ENCODE measurements around the gene KCNC1.

Gene KCNC1

DNA sequence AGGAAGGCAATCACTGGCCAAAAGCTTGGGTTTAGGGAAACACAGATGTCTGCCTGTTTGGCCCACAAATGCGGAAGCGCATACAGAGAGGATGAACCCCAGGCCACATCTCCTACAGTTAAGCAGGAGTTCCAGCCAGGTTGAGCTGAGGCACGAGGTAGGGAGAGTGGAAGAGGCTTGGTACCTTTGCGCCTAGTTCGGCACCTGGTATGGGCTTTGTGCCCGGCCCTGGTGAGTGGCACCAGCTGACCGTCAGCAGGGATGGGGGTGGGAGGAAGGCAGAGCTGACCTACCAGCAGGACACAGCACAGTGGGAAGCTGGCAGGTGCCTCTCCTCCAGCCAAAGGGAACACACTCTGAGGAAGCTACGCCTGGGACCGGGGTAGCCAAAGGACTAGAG lies 57.6 kb downstream of the KCNC1 start:
- DNase-seq (ENCODE audit: low read depth) = no peak

DNA sequence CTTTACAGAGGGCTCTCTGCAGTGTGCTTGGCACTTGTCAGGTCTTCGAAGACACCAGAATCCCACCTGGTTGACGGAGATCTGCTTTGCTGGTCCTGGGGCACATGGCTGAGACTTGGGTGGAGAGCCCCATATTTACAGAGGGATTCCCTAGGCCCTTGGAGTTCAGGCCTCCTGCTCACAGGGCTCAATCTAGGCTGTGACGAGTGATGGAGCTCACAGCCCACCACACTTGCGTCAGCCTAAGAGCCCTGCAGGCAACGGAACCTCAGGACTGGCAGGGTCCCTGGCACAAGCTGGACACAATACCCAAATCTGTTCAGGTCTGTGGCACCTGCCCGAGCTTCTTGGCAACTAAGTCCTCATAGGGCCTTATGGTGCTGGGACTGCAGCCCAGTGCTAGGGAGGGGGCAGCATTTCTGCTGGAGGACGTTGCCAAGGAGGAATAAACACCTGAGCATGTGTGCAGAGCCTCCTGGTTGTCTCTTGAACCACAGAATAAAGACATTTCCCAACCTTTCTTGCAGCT lies 59.1 kb downstream of the KCNC1 start:
- no peak for DNase-seq (ENCODE audit: low read depth)

DNA sequence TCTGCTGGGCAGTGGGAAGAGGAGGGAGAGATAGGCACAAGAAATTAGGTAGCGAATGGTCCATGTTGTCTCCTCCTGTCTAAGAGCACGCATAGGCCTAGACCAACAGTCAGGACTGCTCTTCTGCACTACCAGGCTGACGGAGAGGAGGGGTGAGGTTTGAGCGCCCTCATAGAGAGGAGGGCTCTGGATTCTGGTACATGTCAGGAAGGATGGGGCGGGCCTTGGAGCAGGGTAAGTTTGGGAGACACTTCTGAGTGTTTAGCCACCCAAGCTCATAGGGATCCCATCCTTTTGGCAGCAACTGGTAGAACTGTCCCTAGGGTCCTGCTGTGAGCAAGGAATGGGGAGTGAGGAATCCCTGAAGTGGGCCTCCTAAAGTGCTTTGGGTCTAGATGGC lies 60.4 kb downstream of the KCNC1 start:
- DNase-seq (ENCODE audit: low read depth) = no peak

GRCh38 chr11:17796154-17796553 lies 61.6 kb downstream of the KCNC1 start:
- DNase-seq (ENCODE audit: low read depth) = no peak

GRCh38 chr11:17798253-17798652 lies 63.7 kb downstream of the KCNC1 start:
- no peak for DNase-seq (ENCODE audit: low read depth)

DNA sequence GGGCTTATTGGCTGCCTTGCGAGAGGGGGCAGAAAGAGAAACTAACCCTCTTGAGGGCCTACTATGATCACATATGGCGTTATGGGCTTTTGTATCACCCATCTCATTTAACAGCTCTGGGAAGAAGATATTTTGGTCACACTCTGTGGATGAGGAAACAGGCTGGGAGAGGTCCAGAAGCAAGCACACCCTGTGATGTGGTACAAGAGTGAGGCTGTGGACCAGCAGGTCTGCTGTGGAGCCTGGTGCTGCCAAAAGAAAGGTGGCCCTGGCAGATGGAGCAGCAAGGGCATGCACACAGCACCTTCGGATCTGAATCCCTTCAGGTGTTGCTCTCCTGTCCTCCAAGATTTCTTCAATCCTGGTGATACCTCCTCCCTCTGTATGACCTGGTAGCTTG lies 64.1 kb downstream of the KCNC1 start:
- DNase-seq (ENCODE audit: low read depth) = no peak

GRCh38 chr11:17799147-17799546 lies 64.6 kb downstream of the KCNC1 start:
- no peak for DNase-seq (ENCODE audit: low read depth)

DNA sequence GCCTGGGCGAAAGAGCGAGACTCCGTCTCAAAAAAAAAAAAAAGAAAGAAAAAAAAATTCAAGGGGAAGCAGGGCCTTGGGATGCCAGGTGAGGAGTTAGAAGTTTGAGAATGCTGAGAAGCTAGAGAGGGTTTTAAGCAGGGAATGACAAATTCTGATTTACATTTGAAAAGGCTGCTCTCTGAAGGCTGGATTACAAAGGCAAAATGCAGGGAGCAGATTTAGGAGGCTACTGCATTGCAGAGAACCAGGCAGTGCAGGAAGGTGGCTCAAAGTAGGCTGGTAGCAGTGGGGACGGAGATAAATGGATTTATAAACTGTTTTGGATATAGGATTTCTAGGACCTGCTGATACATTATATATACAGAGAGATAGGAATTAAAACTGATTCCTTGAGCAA lies 66.6 kb downstream of the KCNC1 start:
- no peak for DNase-seq (ENCODE audit: low read depth)

- no peak for DNase-seq (ENCODE audit: low read depth)
These were observed 67.9 kb downstream of the KCNC1 start for GRCh38 chr11:17802491-17802890.

GRCh38 chr11:17803754-17804334 lies 69.3 kb downstream of the KCNC1 start:
- no peak for DNase-seq (ENCODE audit: low read depth)

DNA sequence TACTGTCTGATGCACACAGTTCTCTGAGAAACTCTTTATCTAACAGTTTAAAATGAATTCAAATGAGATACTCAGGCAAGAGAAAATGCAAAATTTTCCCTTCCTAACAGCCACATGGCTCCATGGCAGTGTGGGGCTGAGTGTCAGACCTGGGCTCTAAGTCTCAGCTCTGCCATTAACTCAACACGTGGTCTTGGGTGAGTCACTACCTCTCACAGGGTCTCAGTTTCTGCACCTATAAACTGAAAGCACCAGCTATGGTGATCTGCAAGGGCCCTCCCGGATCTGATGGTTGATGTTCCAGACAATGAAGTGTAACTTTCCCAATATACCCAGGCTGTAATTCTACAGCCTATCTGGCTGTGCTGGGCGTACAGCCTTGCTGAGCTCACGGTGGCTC lies 70.5 kb downstream of the KCNC1 start:
- DNase-seq (ENCODE audit: low read depth) = no peak

DNA sequence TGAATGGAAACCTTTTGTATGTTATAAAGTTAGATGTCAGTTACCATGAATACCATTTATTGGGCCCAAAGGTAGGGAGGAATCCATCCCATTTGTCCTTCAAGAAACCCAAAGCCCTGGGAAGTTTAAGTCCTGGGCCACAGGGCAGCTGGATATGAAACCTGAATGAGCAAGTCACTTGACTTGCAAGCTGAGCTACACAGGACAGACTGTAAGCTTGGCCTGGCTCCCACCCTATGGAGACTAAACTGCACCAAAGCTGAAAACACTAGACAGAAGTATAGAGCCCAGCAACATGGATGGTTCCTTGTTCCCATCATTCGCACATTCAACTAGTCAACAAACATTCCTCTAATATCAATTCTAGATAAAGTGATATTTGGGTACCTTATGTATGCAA lies 71.3 kb downstream of the KCNC1 start:
- no peak for DNase-seq (ENCODE audit: low read depth)

DNA sequence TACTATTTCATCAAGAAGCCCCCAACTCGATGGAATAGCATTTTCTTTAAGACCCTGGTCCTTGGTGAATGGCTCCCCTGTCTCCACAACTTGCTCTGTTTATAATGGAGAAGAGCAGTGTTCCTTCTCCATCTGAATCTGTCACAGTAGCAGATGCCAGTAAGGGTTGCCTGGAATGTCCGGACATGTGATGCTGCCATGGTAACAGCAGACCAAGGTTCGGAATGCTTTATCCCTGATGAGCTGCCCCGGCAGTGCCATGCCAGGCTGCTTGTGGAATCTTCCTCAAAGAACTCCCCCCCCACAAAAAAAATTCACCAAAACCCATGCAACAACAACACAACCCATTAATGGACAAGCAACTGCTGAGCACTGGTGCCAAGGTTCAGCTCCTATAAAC lies 72.5 kb downstream of the KCNC1 start:
- no peak for DNase-seq (ENCODE audit: low read depth)

DNA sequence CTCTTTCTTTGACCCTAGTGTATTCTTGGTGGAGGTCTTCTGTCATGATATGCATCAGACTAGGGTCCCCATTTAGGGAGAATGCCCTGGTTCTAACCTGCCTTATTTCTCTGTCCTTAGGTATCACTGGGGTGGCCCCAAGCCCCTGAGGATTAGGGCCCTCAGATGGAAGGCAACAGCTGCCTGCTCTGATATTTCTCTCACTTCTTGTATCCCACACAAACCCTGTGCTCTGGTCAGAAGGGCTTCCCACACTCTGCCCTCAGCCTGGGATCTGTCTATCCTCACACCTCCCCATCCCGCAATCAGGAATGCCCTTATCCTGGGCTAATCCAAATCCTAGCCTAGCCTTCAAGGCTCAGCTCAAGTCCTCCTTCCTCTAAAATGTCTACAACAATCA lies 75.5 kb downstream of the KCNC1 start:
- no peak for DNase-seq (ENCODE audit: low read depth)

DNA sequence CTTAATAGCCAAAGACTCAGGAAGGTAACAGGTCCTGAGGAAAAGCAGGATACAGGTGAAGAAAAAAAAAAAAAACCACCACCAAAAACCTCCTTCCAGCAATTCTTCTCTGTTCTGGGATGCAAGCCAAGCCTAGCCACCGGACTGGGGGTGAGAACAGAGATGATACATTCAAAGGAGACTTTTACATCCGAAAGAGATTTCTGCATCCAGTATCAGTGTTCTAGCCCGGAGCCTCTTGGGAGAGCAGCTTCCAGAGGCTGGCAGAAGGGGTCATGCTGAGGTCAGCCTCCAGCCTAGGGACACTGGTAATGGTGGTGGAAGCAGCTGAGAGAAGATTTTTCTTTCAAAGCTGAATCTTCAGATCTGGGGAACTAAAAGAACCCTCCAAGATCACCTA lies 76.2 kb downstream of the KCNC1 start:
- no peak for DNase-seq (ENCODE audit: low read depth)

DNA sequence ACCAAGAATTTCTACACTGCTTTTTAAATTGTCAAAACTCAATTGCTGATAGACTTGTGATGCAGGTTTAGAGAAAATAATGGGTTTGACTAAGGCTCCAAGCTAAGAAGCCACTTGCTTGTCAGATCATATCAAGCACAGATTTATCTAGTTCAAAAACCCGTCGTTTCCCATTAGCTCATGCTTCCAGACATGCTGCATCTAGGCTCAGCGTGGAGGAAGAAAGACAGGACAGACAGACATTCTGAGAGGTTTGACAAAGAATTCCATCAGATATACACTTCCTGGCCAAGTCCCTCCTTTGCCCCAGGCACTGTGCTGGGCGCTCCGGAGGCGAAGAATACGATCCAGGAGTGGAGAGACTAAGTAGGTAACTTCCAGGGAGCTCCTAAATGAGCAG lies 76.8 kb downstream of the KCNC1 start:
- DNase-seq (ENCODE audit: low read depth) = no peak

DNA sequence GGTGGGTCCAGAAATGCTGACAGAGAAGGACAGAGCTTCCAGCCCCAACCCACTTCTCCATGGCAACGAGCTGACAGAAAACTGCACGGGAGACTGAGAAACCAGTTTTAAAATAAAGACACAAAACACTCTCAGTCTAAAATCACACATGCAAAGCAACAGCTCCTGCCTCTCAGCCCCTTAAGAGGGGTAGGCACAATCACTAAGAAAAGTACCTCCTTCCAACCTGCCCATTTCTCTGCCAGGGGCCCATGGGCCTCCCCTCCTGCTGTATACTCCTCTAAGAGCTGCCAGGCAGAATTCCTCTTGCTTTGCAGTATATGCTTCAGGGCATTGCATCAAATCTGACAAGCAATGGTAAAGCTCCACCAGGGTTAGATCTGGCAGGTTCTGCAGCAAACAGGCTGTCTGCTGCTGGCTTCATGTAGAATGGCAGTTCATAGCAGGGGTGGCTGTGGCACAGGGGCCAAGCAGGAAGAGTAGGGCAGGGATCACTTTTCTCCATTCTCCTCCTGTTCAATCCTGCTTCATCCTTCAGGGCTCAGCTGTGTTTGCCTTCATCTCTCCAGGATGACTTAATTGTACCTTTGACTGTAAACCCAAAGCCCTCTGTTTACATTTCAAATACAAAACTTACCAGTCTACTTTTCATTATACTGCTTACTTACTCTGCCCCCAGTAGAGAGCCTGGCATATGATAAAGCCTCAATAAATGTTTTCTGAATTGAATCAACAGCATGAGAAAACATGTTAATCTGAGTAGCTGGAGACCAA lies 77.7 kb downstream of the KCNC1 start:
- no peak for DNase-seq (ENCODE audit: low read depth)

GRCh38 chr11:17812865-17813187 lies 78.2 kb downstream of the KCNC1 start:
- no peak for DNase-seq (ENCODE audit: low read depth)

DNA sequence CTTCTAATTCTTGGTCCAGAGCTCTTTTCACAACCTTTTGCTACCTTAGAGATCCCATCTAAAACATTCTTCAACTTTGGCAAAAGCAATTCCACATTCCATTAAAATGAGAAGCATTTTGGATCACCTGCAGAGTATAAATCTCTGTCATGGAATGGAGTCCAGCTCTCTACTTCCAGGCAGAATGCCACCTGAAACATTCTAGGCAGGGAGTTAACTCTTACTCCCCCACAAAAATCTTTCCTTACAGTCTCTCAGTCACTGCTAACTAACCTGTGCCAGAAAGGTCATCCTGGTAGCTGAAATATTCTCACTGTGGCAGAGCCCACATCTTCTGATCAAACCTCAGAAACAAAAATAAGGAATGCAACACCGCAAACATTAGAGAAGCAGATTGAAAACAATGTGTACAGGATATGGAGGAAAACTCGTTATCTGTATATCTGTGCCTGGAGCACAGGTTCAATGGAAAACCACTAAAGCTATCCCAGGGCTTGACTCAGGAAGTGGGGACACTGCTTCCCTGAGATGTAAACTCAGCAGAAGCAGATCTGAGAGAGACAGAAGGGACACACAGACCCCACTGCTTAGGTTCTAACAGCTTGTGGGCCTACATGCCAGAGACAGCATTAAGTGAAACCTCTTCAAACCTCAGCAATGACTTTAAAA lies 78.9 kb downstream of the KCNC1 start:
- no peak for DNase-seq (ENCODE audit: low read depth)

DNA sequence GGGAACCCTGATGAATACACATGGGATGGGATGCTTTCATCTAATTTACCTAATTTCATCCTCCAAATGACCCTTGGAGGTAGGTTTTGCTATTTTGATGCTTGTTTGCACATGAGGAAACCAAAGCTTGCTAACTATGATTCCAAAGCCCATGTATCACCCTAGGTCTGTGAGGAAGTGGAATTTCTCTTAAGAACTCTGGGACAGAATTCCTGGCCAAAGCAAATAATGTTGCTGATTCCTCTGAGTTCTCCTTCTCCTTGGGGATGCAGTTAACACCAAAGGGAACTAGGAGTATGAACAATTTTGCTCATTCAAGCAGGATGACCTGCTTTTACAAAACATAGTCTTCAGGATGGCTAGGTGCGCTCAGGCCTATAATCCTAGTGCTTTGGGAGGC lies 80.0 kb downstream of the KCNC1 start:
- DNase-seq (ENCODE audit: low read depth) = no peak

DNA sequence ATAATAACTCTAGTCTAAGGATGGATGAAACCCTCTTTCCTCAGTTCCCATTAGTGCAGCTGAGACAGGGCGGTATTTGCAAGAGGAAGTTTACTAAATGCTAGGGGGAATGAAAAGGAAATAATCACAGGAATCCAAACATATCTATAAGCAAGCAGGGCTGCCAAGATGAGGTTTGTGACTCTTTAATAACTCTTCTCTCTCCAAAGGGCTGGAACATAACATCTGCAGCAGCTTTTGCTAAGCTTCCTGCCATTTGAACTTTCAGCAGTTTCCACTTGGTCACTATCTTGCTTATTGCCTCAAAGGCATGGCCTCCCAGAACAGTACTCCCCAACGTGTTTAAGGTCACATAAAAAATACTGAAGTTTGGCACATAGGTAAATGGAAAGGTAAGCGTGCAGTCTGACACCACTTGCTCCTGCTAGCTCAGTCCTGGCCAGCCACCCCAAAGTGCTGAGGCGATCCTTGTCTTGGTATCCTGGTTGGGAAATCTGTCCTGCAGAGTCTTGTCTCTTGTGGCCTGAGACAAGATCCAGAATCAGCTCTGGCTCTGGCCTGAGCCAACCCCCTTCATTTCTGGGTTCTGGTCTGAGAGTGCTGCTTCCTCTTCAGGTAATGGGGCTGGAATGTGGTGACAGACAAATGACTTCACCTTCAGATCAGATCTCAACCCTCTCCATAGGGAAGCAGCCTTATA lies 81.8 kb downstream of the KCNC1 start:
- no peak for DNase-seq (ENCODE audit: low read depth)

- DNase-seq (ENCODE audit: low read depth) = no peak
These were observed 87.2 kb downstream of the KCNC1 start for GRCh38 chr11:17821648-17822400.

All from stimulated activated CD8-positive, alpha-beta memory T cell treated with anti-CD3 and anti-CD28 coated beads, Interleukin-15, amount 100 ng/mL, for 1 hour (primary cell).